Iris pigment epithelial cell (primary cell): Measurements from ENCODE around the gene BFSP2.
"Not testable (repeated sequence)": the region's sequence is repeated elsewhere in the genome, so short reads cannot be mapped to it uniquely, and the experiment has no call there.

Experiments used
- DNase-seq: peaks from one replicate; pipeline ENCODE4 v3.0.0-alpha.2; 2011; ENCODE audit warnings: low read depth

The BFSP2 gene

GRCh38 chr3:133479895-133480669 is 80.2 kb downstream of the BFSP2 start:
- DNase-seq, result no peak

- DNase-seq, result not testable (repeated sequence)
Measured at GRCh38 chr3:133482474-133482873, 82.6 kb downstream of the BFSP2 start.

GRCh38 chr3:133486658-133487057 is 86.8 kb downstream of the BFSP2 start:
- no peak for DNase-seq

GRCh38 chr3:133487204-133487603 is 87.3 kb downstream of the BFSP2 start:
- DNase-seq, result no peak

GRCh38 chr3:133487920-133488540 is 88.2 kb downstream of the BFSP2 start:
- DNase-seq, result peak; percentile 38

GRCh38 chr3:133488785-133489367 is 89.0 kb downstream of the BFSP2 start:
- peak; percentile 88 for DNase-seq

GRCh38 chr3:133489466-133490085 is 89.7 kb downstream of the BFSP2 start:
- peak; percentile 66 for DNase-seq

GRCh38 chr3:133490468-133491351 is 90.9 kb downstream of the BFSP2 start:
- DNase-seq, result no peak

GRCh38 chr3:133491481-133492059 is 91.7 kb downstream of the BFSP2 start:
- no peak for DNase-seq

GRCh38 chr3:133492159-133492741 is 92.4 kb downstream of the BFSP2 start:
- no peak for DNase-seq

- DNase-seq, result peak; percentile 30
Measured at GRCh38 chr3:133494469-133494868, 94.6 kb downstream of the BFSP2 start.

GRCh38 chr3:133502542-133502941 is 102.7 kb downstream of the BFSP2 start:
- not testable (repeated sequence) for DNase-seq

- DNase-seq, result no peak
Measured at GRCh38 chr3:133503409-133503808, 103.6 kb downstream of the BFSP2 start.

- no peak for DNase-seq
Measured at GRCh38 chr3:133504736-133505135, 104.9 kb downstream of the BFSP2 start.

GRCh38 chr3:133505813-133506212 is 106.0 kb downstream of the BFSP2 start:
- no peak for DNase-seq

- DNase-seq, result peak; percentile 10
Measured at GRCh38 chr3:133506215-133506901, 106.5 kb downstream of the BFSP2 start.

GRCh38 chr3:133509488-133509887 is 109.6 kb downstream of the BFSP2 start:
- peak; percentile 83 for DNase-seq

- no peak for DNase-seq
Measured at GRCh38 chr3:133512416-133513089, 112.7 kb downstream of the BFSP2 start.

- DNase-seq, result no peak
Measured at GRCh38 chr3:133514418-133514817, 114.6 kb downstream of the BFSP2 start.

- no peak for DNase-seq
Measured at GRCh38 chr3:133515127-133515526, 115.3 kb downstream of the BFSP2 start.
